Spleen (tissue), 13 donors: Measurements from ENCODE around the gene CCL27. TPM values are rescaled to one million over a fixed set of nuclear protein-coding genes. Genes with fewer than 3 reads are reported as not detected.

Experiments
- DNase-seq: peaks from one replicate; pipeline ENCODE4 v3.0.0-alpha.2; 2020
- H3K27ac ChIP-seq, 8 donors: fragments of 200-600 bp; sonication (generic) in 7 of 8; 1 replicate in 4 of 8; 2 replicates in 4 of 8; pipeline versions ENCODE4 v1.5.0 to v1.8.0; 2016 to 2021; ENCODE audit warnings: inconsistent platforms in 4 of 8, mild to moderate bottlenecking in 4 of 8, moderate library complexity in 1 of 8
- H3K27me3 ChIP-seq, 7 donors: fragments of 200-600 bp; sonication (generic) in 6 of 7; replicated peaks in 1 of 7; 1 replicate in 4 of 7; 2 replicates in 3 of 7; pipeline versions ENCODE4 v1.5.0 to v1.8.0; 2016 to 2021; ENCODE audit warnings: inconsistent platforms in 3 of 7, mild to moderate bottlenecking in 1 of 7
- H3K36me3 ChIP-seq, 6 donors: fragments of 200-600 bp; sonication (generic) in 5 of 6; 1 replicate in 4 of 6; 2 replicates in 2 of 6; pipeline versions ENCODE4 v1.5.0 to v1.8.0; 2016 to 2021; ENCODE audit warnings: inconsistent platforms in 2 of 6
- H3K4me1 ChIP-seq, 6 donors: fragments of 200-600 bp; sonication (generic) in 5 of 6; 1 replicate in 3 of 6; 2 replicates in 3 of 6; pipeline versions ENCODE4 v1.5.0 to v1.8.0; 2016 to 2021; ENCODE audit warnings: inconsistent platforms in 3 of 6
- H3K4me3 ChIP-seq, 8 donors: fragments of 200-600 bp; sonication (generic) in 7 of 8; 1 replicate in 4 of 8; 2 replicates in 4 of 8; pipeline versions ENCODE4 v1.5.0 to v1.8.0; 2016 to 2021; ENCODE audit warnings: inconsistent platforms in 4 of 8, mild to moderate bottlenecking in 4 of 8, moderate library complexity in 2 of 8
- H3K9me3 ChIP-seq, 8 donors: fragments of 200-600 bp; sonication (generic) in 7 of 8; 1 replicate in 4 of 8; 2 replicates in 4 of 8; pipeline versions ENCODE4 v1.5.0 to v1.8.0; 2016 to 2021; ENCODE audit warnings: inconsistent platforms in 4 of 8
- CTCF ChIP-seq, 11 experiments: fragments of 200-600 bp in 7 of 11; fragments of 450-650 bp in 4 of 11; sonication (generic) in 4 of 11; IDR thresholded peaks in 8 of 11; conservative IDR thresholded peaks in 3 of 11; 1 replicate in 7 of 11; 2 replicates in 4 of 11; pipeline versions ENCODE4 v1.4.0 to v1.8.0; 2016 to 2021; ENCODE audit warnings: antibody characterized with exemption in 11 of 11, inconsistent platforms in 4 of 11, mild to moderate bottlenecking in 1 of 11
- POLR2A ChIP-seq, 3 donors: fragments of 450-650 bp; IDR thresholded peaks; one replicate each; pipeline ENCODE4 v1.5.1; 2017; ENCODE audit warnings: antibody characterized with exemption in 3 of 3, mild to moderate bottlenecking in 1 of 3
- POLR2AphosphoS5 ChIP-seq, 3 donors: sonication (generic); formaldehyde crosslinking; IDR thresholded peaks; one replicate each; pipeline ENCODE4 v1.5.1; 2017; ENCODE audit warnings: antibody characterized with exemption in 3 of 3
- WGBS, 5 donors: extraction: QIAGEN DNeasy Blood & Tissue Kit in 3 of 5; methylation state at CpG; one replicate each; pipeline versions ENCODE4 v1.1.5 to v1.1.7; 2013 to 2018; 5-methylcytosine and 5-hydroxymethylcytosine counted together
- intact Hi-C: fragments of 100-400 bp; cut with DNase I; formaldehyde crosslinking; loops from one replicate; pipeline ENCODE4 v1.15.0; 2023; ENCODE audit warnings: low total_unique reads
- long read RNA-seq, 2 donors: transcript quantifications; one replicate each; lab custom pipeline, GENCODE V29; 2026
- polyA plus RNA-seq, 3 donors: library from polyadenylated mRNA; stranded (reverse); fragments of 200-250 nt; gene quantifications; one replicate each; pipeline ENCODE4 v1.2.1, GENCODE V29; 2013
- total RNA-seq, 7 donors: library from RNA; depleted of rRNA in 3 of 7; stranded (reverse); fragments of >200 nt in 3 of 7; fragmentation: NEBNext Ultra II Directional in 4 of 7; extraction: Animal tissue kit (Norgen Biotek cat#: 25700) in 4 of 7; gene quantifications; one replicate each; pipeline versions ENCODE4 v1.1.0 to v1.2.1, GENCODE V29; 2016 to 2021
- donor health status: healthy with polysubstance abuse.
- donor health status: DM: no; HTN: no; CAD: no; lungs with moderate emphysema.
- donor health status: DM: no; HTN: no; CAD: no.
- donor health status: Bipolar disorder and iron deficiency.
- donor health status: healthy.
- donor health status: DM: no; HTN: no; CAD: no.
- donor health status: DM: yes; HTN: yes; CAD: no.

Gene CCL27
- total RNA-seq = under 1 TPM in 1 of 7 donors, not detected in 6; 0.70 TPM
- polyA plus RNA-seq = under 1 TPM in 2 of 3 donors, not detected in 1; 0.08 to 0.32 TPM
- long read RNA-seq, donor 1 = 0 reads
- long read RNA-seq, donor 2 = 0 reads

DNA sequence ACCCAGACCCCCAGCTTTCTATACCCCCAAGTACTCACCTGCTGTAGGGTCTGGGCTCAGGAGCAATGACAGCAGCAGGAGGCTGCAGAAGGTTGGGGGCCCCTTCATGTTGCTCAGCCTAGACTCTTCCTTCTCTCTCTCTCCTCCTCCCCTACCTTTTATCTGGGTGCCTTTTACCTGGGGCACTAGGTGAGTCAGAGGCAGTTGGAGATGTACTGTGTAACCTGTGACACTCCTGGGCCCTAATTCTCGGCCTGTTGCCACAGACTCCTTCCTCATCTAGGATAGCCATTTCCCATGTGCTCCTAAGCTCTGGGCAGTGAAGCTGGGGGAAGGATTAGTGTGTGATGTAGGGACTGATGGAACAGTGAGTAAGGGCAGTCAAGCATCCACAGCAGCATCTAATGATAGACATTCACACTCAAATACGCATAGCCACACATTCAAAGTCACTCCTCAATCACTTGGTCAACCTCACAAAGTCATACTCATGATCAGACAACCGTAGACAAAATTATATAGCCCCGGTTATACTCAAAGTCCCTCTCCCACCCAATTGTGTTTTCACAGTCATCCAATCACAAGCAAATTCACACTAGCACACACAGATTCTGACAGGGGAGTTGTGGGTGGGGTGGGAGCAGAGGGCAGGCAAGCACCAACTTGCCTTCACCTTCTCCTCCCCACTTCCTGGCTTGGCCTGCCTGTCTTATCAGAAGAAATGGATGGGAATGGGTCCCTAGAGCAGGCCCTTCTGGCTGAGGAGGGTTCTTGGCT, at the start of gene CCL27:
TSS of gene CCL27 (minus strand) at position 132 of the 777 bp plus-strand sequence. CDS start at position 108, 24 bp downstream.
- Histone ChIP-seq H3K4me1 (peaks cover 3 to 46% (median 21%) of the 10 kb centered on the region in 6 donors), H3K27ac (peak within 1 kb of the TSS in 2 of 8 donors; percentile 97 to 98), H3K27me3 (no peaks in the 10 kb centered on the region), H3K36me3 (peaks cover 0 to 26% (median 4%) of the 10 kb centered on the region in 6 donors), H3K9me3 (no peaks in the 10 kb centered on the region), H3K4me3 (no peak within 1 kb of the TSS)
- DNase-seq = no peak
- TF ChIP-seq POLR2A (IDR thresholded peaks at IDR 0.05) (no peak), CTCF (IDR thresholded peaks at IDR 0.05 in 8 of 11, conservative IDR thresholded peaks at IDR 0.05 in 3 of 11) (no peak), POLR2AphosphoS5 (IDR thresholded peaks at IDR 0.05) (no peak)
- 87 to 96% (median 93%) methylated on average over 4 of the region's 4 CpGs for WGBS, 5 donors
- intact Hi-C loops = no loop called here

GRCh38 chr9:34712140-34712539, 49.7 kb upstream of the CCL27 start:
- no peak overlapping the region for H3K27ac ChIP-seq
- no peaks in the 10 kb centered on the region for H3K36me3 ChIP-seq
- no peaks in the 10 kb centered on the region for H3K27me3 ChIP-seq
- WGBS, 5 donors = 57 to 79% (median 70%) methylated on average over 1 of the region's 1 CpG
- TF ChIP-seq POLR2AphosphoS5 (IDR thresholded peaks at IDR 0.05) (no peak), POLR2A (IDR thresholded peaks at IDR 0.05) (no peak), CTCF (IDR thresholded peaks at IDR 0.05 in 8 of 11, conservative IDR thresholded peaks at IDR 0.05 in 3 of 11) (no peak)
- DNase-seq = no peak
- no peaks in the 10 kb centered on the region for H3K9me3 ChIP-seq
- H3K4me1 ChIP-seq = peaks cover 0 to 20% (median 11%) of the 10 kb centered on the region in 6 donors
- intact Hi-C loops = no loop called here
- H3K4me3 ChIP-seq = no peak overlapping the region

- DNase-seq = no peak
- H3K9me3 ChIP-seq = no peaks in the 10 kb centered on the region
- H3K27ac ChIP-seq = peak within 1 kb of the TSS in 7 of 8 donors; percentile 29 to 57 (median 44)
- H3K36me3 ChIP-seq = no peaks in the 10 kb centered on the region
- H3K4me1 ChIP-seq = peaks cover 0 to 20% (median 11%) of the 10 kb centered on the region in 6 donors
- 33 to 80% (median 56%) methylated on average over 2 of the region's 2 CpGs for WGBS, 5 donors
- TF ChIP-seq POLR2A (IDR thresholded peaks at IDR 0.05) (no peak), CTCF (IDR thresholded peaks at IDR 0.05 in 8 of 11, conservative IDR thresholded peaks at IDR 0.05 in 3 of 11) (no peak), POLR2AphosphoS5 (IDR thresholded peaks at IDR 0.05) (peak in 2 of 3 donors; percentile 17 to 26)
- no peaks in the 10 kb centered on the region for H3K27me3 ChIP-seq
- no peak within 1 kb of the TSS for H3K4me3 ChIP-seq
- intact Hi-C loops = no loop called here
These were observed 47.6 kb upstream of the CCL27 start, which contains the start of gene CCL21 for GRCh38 chr9:34710023-34710422. TSS of gene CCL21 (minus strand) at chr9:34710136. CDS start at chr9:34710066, 70 bp downstream.
